GM20431 (cell line): ENCODE measurements around the gene DYNC2H1.

Experiments used
- in situ Hi-C: fragments of 300-500 bp; cut with MseI, MboI; formaldehyde crosslinking; loops from one replicate; pipeline ENCODE4 v1.15.0; 2020; ENCODE audit warnings: low sequenced_read_pairs; ENCODE audit not compliant: unreplicated experiment

DYNC2H1 gene

DNA sequence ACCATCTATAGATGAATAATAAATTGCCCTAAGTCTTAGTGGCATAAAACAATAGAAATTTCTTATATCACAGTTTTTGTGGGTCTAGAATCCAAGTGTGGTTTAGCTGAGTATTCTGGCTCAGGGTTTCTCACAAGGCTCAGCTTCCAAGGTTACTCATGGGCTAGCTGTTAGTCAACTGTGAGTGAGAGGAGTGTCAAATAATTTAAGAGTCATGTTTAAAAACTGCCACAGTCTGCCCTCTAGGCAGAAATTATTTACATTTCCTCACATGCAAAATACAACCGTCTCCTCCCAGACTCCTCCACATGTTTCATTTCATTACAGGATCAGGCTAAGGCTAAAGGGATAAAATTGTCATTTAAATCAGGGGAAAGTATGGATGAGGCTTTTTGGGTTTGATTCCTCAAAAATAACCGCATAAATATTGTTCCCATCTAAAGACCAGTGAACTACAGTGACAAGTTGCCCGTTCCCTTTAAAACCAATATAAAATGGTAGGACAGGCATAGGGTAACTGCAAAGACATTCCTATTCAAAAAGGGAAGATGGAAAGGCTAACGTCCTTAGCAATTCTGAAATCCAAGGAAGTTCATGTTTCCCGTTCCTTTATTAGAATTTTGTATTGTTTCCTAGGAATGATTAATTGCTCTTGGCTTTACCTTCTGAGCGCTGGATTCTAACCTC is 324.3 kb downstream of the DYNC2H1 start:
- in situ Hi-C loops: no loop called here

DNA sequence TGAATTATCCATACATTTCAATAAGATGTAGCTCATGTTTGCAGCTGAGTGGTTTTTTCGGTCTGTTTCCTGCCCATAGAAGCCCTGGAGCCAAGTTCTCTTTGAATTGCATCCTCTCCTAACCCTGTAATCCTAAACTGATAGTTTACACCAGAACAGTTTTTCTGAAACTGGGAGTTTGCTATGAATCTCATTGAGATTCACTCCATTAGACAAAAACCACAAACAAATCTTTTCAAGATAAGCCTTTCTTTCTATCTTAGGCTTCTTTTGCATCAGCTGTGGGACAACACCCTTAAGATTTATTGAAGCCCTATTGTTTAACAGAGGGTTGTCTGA is 324.8 kb downstream of the DYNC2H1 start:
- in situ Hi-C loops: no loop called here

DNA sequence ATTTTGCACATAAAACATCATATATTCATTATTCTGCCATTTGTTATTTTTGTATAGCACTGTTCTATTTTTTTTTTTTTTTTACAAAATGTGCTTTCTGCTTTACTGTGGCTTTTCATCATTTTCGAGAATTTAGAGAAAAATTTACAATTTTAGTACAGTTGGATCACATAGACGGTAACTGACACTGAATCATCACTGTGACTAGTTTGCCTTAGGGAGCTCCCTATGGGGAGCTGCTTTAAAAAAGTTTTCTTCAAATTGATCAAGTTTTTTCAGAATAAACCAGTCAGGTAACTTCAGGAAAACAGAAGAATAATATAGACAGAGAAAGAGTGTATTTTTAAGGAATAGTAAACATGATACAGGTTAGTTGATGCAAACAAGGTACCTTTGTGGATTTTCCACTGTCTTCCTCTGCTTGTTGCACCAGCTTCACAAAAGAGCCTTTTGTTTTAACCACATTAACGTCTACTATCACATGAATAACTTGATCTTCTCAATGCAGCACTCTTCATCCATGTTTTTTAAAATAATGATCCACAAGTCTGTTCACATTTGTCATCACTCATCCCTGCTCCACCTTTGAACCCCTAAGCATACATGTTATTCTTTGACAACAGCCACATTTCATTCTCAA is 327.0 kb downstream of the DYNC2H1 start:
- in situ Hi-C loops: no loop called here

DNA sequence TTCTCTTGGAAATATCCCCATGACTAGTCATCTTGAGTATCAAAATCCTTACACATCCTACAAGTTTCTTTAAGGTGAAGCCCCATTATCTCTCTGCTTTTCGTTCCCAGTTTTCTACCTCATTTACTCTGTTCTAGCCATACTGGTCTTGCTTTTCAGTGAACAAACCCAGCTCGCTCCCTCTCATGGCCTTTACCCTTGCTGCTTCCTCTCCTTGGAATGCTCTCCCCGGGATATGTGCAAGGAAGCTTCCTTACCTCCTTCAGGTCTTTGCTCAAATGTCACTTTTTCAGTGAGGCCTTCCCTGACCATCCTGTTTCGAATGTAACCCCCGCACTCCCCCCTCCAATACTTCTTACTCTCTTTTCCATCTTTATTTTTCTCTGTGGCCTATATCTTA is 331.8 kb downstream of the DYNC2H1 start:
- in situ Hi-C loops: no loop called here

DNA sequence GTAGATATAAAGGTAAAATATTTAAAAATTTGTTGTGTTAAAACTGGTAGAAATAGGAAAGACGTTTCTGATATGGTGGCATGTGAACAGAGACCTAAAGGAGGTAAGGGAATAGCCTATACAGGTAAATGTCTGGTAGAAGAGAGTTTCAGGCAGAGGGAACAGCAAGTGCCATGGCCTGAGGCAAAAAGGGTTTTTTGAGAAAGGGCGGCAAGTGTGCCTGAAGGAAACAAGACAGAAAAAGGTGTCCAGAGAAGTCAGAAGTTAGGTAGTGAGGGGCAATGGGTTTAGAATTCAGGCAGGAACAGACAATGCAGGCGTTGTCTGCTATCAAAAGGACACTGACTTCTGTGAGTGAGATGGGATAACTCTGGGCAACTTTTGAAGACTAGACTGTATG is 339.7 kb downstream of the DYNC2H1 start:
- in situ Hi-C loops: no loop called here

DNA sequence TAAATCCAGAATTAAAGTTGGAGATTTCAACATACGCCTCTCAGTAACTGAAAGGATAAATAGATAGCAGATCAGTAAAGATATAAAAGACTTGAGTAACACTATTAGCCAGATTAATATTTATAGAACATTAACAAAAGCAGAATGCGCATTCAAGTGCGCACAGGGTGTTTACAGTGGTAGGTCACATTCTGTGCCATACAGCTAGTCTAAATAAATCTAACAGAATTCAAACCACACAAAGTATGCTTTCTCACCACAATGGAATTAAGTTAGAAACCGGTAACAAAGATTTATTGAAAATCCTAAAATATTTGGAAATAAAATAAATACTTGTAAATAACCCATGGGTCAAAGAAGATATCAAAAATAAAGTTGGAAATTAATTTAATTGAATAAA is 341.0 kb downstream of the DYNC2H1 start:
- in situ Hi-C loops: no loop called here

DNA sequence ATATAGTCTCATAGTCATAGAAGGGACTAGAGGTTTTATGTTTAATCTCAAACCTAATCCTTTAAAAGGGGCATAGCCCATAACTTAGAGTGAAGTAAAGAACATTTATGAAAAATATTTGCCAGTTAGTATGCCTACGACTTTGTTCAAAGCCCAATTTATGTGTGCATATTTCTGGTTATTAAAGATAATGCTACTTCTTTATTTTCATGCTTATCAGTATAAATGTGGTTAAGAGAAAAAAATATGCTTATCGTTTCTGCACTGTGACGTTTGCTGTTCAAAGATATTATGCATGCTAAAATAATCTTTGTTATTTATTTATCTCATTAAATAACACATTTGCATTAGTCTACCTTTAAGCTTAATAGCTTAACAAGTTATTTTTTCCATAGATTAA is 343.9 kb downstream of the DYNC2H1 start:
- in situ Hi-C loops: no loop called here

DNA sequence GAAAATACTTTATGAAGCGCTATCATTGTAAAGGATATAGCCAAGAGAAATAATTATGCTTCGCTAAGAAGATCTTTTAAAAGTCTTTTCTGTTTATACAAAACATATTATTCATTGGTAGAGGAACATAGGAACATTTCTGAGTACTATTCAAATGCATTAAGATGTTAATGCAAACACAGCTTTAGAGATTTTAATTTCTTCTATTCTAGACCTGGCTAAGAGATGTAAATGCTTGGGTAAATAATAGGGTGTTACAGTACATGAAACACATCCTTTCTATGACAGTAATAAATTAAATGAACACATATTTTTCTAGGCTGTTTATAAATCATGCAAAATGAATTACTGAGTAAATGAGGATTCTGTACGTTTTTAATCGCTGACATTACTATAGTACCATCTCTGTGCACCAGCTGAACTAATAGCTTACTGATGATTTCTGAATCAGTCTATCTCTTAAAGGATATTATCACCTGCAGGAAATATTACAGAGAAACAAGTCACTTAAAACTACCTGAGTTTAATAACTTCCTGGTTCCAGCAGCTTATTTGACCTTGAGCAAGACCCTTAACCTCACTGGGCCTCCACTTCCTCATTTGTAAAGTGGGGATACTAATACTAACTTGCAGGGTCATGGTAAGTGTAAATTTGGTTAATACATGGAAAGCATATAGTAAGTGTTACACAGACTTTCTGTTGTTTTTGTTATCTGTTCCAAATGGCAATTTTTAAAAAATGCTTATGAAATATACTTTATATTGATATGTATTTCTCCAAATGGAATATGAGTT is 344.9 kb downstream of the DYNC2H1 start:
- in situ Hi-C loops: no loop called here

DNA sequence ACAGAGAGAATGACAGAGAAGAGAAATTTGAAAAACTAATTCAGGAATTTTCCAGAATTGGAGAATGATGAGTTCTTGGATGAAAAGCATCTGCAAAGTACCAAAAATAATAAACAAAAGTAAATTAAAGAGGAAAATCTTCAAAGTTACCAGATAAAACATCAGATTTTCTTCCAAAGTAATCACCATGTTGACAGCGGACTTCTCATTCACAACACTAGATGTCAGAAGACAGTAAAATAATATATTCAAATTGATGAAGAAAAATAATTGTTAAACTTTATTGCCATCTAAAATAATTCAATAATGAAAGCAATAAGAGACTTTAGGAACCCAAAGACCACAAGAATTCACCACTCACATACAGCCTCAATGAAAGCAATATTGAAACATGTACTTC is 355.2 kb downstream of the DYNC2H1 start:
- in situ Hi-C loops: no loop called here

DNA sequence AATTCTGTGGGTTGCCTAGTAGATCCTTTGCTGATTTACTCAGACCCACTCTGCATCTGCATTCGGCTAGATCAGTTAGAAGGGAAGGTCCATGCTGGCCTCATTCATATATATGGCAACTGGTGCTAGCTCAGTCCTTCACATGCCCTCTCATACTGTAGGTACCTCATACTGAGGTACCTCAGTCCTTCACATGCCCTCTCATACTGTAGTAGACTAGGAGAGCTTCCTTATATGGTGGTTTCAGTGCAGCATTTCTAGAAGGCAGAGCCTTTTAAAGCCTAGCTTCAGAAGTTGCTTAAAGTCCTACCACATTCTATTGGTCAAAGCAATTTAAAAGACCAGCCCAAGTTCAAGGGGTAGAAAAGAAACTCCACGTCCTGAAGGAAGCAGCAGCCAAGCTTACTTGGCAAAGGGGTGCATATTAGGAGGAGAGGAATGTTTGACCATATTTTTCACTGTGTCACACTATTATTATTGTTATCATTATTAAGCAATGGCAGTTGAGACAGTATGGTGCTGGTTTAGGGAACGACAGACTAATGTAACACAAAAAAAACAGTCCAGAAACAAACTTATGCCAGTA is 356.4 kb downstream of the DYNC2H1 start:
- in situ Hi-C loops: no loop called here

DNA sequence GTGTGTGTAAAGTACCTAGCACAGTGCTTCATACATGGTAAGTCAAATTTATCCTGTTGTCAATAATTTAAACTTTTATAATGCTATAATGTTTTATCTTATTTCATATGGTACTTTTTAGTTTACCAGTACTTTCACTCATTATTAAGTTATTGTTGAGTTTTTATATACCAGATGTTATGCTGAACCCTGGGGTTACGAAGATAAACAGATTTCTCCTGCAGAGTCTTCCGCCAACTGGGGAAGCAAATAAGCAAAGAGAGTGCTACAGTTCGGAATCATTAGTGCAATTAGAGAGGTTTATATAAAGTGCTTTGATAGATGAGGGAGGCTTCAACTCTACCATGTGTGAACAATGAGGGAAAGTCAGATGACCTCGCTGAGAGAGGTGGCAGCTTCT is 362.3 kb downstream of the DYNC2H1 start:
- in situ Hi-C loops: no loop called here

DNA sequence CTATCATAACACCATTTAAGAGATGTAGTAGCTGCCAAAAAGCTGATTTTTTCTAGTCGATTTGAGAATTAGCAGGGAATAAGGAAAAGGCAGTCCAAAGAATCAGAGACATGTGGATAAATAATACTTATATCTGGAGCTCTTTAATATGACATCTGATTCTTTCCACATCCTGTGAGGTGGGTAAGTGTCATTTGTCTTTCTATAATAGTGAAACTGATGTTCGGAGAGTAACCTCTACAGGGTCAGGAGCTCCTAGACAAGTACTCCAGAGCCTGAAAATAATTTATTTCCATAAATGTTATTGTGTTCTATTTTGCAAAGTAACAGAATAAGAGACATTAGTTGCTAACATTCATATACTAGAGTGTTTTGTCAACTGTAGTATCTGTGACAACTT is 367.6 kb downstream of the DYNC2H1 start:
- in situ Hi-C loops: no loop called here

DNA sequence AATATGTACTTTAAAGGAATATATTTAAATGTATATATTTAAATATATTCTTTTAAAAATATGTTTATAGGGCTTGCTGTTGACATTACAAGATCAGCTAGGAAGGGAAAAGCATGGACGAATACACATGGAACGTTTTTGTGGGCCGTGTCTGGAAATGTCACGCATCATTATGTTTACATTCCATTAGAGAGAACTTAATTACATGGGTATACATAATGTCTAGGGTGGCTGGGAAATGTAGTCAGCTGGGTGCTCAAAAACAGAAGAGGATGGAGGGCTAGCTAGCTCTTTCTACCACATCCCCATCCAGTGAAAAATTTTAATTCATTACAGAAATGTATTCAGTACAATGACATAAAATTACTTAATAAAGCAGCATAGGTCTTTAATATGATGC is 371.2 kb downstream of the DYNC2H1 start:
- in situ Hi-C loops: no loop called here

DNA sequence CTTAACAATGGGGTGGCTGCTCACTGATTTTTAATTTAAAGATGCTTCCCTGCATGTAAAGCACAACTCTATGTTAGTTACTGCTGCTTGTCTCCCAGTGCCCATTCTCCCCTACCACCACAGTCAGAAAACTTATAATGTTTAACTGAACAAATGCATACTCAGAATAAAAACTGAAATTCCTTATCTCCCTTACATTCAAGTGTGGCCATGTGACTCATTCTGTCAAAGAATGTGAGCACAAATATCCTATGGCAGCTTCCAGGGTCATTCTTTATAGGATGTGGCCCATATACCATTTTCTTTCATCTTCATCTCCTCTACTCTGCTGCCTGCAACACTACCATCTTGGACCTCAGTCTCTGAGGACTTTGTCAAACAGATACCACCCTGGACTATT is 374.8 kb downstream of the DYNC2H1 start:
- in situ Hi-C loops: no loop called here

DNA sequence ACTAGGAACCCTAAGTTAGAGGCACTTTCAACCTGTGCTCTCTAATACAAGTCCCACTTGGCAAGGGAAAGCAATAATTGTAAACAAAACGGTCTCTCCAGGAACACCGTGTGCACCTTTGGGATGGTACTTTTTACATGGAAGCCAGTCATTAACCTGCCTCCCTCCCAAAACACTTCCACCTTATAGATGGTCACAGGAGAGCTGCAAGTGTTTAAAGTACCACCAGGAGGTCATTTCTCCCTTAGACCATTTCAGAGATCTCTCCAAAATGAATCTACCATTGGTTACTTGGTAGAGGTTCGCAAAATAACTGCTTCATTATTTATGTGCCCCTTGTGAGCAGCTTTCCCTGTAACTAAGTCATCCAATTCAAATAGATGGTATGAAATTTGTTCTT is 375.3 kb downstream of the DYNC2H1 start:
- in situ Hi-C loops: no loop called here

DNA sequence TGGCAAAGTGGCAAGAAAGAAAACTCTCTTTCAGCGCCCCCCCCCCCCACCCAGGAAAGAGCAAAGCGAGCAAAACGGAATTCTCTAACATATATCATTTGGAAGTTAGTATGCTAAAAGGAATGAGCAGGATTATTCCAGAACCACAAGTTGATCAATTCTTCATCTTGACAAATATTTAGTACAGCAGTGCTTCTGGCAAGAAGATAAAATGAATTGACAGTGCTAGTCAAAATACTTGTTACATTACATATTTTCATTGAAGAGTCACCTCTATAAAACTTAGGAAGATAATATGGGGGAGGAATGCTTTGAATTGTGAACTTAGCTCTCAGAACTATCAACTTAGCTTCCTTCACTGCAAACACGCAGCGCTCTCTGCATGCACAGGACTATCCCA is 377.4 kb downstream of the DYNC2H1 start:
- in situ Hi-C loops: no loop called here

DNA sequence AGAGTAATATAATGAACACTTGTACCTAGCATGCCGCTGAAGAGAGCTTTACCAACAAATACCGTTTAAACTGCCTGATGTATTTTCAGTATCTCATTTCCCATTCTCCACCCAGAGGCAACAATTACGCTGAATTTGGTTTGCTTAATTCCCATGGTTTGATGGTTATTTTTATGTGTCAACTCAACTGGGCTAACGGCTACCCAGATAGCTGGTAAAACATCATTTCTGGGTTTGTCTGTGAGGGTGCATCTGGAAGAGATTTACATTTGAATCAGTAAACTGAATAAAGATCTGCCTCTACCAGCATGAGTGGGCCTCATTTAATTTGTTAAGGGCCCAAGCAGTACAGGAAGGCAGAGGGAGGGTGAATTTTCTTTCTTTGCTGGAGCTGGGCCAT is 377.9 kb downstream of the DYNC2H1 start:
- in situ Hi-C loops: no loop called here

DNA sequence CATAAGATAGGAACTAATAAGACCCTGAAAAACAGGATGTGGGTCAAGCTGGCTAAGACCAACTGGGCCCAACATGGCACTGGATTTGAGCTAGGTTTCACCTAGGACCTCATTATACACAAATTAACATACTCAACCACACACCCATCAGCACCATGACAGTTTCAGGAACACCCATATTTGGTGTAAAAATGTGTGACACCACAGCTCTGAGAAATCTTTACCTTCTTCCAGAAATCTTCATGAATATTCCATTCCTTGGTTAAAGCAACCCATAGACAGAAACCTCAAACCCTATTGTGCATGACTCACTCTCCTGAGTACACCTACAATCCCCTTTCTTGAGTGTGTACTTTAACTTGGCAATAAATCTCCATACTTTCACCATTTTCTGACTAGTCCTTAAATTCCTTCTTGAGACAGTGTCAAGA is 378.8 kb downstream of the DYNC2H1 start:
- in situ Hi-C loops: no loop called here

DNA sequence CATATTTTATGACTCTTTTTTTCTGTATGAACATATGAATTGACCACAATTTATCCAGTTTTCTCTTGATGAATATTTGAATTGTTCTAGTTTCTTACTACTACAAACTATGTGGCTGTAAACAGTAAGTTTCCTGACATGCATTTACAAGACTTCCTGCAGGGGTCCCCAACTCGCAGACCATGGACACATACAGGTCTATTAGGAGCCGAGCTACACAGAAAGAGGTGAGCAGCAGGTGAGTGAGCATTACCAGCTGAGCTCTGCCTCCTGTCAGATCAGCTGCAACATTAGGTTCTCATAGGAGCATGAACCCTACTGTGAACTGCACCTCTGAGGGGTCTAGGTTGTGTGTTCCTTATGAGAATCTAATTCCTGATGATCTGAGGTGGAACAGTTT is 379.4 kb downstream of the DYNC2H1 start:
- in situ Hi-C loops: no loop called here

DNA sequence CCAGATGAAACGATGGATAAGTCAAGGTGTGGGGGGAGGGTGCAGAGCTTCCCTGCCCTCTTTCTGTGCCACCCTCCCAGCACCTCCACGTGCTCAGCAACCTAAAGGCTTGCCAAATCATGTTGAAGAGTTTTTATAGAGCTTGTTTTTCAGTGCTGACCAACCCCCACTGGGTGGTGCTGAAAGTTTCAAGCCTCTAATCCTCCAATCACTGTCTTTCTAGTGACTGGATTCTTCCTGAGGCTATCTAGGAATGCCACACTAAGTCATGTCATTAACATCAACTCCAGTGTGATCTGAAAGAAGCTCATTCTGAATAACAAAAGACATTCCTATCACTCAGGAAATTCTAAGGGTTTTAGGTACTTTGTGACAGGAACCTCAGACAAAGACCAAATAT is 382.6 kb downstream of the DYNC2H1 start:
- in situ Hi-C loops: no loop called here

DNA sequence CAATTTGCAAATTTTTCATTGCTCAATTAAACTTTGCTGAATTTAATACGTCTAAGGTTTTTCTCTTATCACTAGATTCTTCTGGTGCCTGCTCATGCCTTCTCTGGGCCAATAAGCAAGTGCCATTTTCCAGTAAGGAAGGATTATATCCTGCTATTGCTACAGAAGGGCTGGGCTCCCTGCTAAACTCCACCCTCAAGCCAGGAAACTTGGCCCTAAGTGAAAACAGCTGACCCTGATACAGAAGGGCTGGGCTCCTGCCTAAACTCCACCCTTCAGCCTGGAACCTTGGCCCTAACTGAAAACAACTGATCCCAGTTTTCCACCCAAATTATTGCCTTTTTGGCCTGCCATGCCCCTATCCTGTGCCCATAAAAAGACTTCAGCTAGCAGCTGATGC is 385.3 kb downstream of the DYNC2H1 start:
- in situ Hi-C loops: no loop called here
